Measurements from ENCODE around the gene ARID5B.

DNA sequence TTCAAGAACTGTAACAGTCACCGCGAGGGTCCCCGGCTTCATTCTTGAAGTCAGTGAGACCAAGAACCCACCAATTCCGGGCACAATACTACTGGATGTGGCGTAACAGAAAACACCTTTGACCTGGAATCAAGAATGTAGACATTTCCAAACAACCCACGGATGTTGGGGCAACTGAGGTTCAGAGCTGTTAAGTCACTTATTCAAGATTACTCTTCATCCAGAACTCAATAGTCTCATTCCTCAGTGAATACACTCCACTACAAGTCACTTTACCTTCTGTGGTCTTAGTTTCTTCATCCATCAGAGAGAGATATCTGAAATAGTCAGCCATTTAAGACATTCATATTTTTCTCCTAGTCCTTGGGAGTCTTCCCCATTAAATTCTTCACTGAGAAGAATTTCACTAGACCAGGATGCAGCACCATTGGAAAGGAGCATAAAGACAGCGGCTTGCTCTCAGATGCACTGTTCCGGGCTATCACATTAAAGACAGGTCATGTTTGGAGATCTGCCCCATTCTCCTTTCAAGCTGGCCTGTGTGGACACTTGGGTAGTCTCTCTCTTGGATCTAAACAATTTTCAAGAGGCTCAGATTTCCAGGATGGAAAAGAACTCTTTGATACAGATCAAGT, 32.3 kb upstream of the ARID5B start:
- TF ChIP-seq POLR2A (IDR thresholded peaks at IDR 0.05; ENCODE audit: low read length) (no peak), GATA1 (IDR thresholded peaks at IDR 0.05; ENCODE audit: low read depth, low read length) (no peak)
